Measurements from ENCODE around the gene HOXA3.

DNA sequence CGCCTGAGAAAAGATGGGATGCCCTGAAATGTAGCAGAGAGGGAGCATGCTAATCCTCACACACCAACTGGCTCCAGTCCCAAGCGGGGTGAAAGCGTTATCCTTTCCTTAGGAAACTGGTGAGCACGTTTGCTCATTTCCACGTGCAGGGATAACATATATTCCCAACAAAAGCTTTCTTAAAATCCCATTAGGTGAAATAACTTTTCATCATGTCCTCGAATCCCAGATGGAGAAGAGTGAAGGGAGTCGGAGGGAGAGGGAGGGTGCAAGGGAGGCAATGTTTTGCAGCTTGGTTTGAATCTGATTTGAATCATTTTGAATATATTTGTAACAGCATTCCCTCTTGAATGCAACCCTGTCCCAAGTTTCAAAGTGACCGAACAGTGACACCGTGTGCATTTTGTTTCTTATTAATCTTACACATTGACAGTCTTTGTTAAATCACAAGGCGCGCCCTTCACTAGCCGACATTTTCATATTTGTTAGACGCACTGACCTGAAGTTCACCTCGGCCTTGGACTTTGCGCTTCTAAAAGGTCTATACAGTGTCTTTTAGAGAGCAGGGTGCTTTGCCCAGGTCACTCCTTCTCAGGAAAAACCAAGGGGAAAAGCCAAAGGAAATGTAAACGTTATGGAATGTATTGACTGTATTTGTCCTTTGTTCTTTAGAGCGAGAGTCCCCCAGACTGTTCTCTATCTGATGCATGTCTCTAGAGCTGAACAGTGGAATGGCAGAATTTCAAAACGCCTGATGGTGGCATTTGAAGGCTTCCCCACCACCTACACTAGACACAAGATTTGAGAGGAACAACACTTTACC is 18.8 kb downstream of the HOXA3 start:
- TF ChIP-seq NR1H2 (CRISPR knock-in tag; IDR thresholded peaks at IDR 0.05) (no peak), CTCF (IDR thresholded peaks at IDR 0.05) (no peak), MYBL2 (CRISPR knock-in tag; IDR thresholded peaks at IDR 0.05) (no peak), ETV6 (CRISPR knock-in tag; IDR thresholded peaks at IDR 0.05) (no peak), NR3C1 (CRISPR knock-in tag; conservative IDR thresholded peaks at IDR 0.05; ENCODE audit: low read depth) (no peak), ZNF263 (CRISPR knock-in tag; IDR thresholded peaks at IDR 0.05; ENCODE audit: low read depth) (no peak), FOXP4 (CRISPR knock-in tag; IDR thresholded peaks at IDR 0.05) (no peak), ZNF232 (CRISPR knock-in tag; IDR thresholded peaks at IDR 0.05) (no peak), USF2 (CRISPR knock-in tag; IDR thresholded peaks at IDR 0.05) (no peak), CREB1 (CRISPR knock-in tag; IDR thresholded peaks at IDR 0.05) (no peak), CREM (CRISPR knock-in tag; IDR thresholded peaks at IDR 0.05) (no peak), HMGA2 (CRISPR knock-in tag; IDR thresholded peaks at IDR 0.05) (no peak)
- TF ChIP-seq, protein P1, sequence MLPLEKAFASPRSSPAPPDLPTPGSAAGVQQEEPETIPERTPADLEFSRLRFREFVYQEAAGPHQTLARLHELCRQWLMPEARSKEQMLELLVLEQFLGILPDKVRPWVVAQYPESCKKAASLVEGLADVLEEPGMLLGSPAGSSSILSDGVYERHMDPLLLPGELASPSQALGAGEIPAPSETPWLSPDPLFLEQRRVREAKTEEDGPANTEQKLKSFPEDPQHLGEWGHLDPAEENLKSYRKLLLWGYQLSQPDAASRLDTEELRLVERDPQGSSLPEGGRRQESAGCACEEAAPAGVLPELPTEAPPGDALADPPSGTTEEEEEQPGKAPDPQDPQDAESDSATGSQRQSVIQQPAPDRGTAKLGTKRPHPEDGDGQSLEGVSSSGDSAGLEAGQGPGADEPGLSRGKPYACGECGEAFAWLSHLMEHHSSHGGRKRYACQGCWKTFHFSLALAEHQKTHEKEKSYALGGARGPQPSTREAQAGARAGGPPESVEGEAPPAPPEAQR (CRISPR knock-in tag; IDR thresholded peaks at IDR 0.05) = no peak
- TF ChIP-seq, protein P2, sequence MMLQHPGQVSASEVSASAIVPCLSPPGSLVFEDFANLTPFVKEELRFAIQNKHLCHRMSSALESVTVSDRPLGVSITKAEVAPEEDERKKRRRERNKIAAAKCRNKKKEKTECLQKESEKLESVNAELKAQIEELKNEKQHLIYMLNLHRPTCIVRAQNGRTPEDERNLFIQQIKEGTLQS (CRISPR knock-in tag; conservative IDR thresholded peaks at IDR 0.05) = no peak

Data from WTC11 (cell line).